Measurements from ENCODE around the gene MORC3.
"Not testable (repeated sequence)": the region's sequence is repeated elsewhere in the genome, so short reads cannot be mapped to it uniquely, and the experiment has no call there.

Gene MORC3, protein sequence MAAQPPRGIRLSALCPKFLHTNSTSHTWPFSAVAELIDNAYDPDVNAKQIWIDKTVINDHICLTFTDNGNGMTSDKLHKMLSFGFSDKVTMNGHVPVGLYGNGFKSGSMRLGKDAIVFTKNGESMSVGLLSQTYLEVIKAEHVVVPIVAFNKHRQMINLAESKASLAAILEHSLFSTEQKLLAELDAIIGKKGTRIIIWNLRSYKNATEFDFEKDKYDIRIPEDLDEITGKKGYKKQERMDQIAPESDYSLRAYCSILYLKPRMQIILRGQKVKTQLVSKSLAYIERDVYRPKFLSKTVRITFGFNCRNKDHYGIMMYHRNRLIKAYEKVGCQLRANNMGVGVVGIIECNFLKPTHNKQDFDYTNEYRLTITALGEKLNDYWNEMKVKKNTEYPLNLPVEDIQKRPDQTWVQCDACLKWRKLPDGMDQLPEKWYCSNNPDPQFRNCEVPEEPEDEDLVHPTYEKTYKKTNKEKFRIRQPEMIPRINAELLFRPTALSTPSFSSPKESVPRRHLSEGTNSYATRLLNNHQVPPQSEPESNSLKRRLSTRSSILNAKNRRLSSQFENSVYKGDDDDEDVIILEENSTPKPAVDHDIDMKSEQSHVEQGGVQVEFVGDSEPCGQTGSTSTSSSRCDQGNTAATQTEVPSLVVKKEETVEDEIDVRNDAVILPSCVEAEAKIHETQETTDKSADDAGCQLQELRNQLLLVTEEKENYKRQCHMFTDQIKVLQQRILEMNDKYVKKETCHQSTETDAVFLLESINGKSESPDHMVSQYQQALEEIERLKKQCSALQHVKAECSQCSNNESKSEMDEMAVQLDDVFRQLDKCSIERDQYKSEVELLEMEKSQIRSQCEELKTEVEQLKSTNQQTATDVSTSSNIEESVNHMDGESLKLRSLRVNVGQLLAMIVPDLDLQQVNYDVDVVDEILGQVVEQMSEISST

DNA sequence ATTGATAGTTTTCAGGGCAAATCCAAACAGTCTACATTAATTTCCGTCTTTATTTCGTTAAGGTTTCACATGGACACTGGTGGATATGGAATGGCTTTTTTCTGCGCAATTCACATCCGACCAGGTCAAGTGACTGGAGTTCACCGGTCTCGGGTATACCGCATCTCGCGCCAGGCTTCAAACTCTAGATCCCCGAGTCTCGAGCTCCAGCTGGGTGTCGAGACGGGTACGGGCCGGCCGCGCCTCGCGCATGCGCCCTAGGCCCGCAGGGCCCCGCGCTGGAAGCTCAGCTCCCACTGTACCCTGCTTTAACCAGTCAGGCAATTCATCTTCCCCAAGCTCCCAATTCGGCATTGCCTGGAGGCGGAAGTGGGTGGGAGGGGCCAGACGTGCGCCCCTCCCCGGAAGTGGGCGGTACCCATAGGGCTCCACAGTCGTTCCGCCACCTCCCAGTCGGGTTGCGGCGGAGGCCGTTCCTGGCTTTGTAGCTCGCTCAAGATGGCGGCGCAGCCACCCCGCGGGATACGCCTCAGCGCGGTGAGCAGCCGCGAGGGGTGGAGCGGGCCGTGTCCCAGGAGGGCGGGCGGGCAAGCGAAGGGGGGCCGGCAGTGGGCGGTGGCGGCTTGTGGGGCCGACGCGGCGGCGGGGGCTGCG, at the start of gene MORC3:
Gene MORC3 (plus strand): TSS at position 431 of the 654 bp plus-strand sequence. CDS start 68 bp downstream, at position 499.
- Histone ChIP-seq H3K36me3 (ENCODE audit: control insufficient read depth, insufficient read depth, low read length) (peaks cover 10% of the 10 kb centered on the region; the same call in 1 of the 2 replicates), H3K4me1 (ENCODE audit: control insufficient read depth, insufficient read depth, low read length) (peaks cover 7% of the 10 kb centered on the region), H3K9ac (ENCODE audit: low read depth, low read length) (peak within 1 kb of the TSS; percentile 66), H3K9me3 (ENCODE audit: control insufficient read depth, insufficient read depth, low read length) (no peaks in the 10 kb centered on the region), H3K27ac (ENCODE audit: low read depth, low read length) (peak within 1 kb of the TSS; percentile 96), H3K27me3 (ENCODE audit: control insufficient read depth, insufficient read depth, low read length) (no peaks in the 10 kb centered on the region), H3K4me3 (ENCODE audit: low read depth, low read length) (peak within 1 kb of the TSS; percentile 95)

DNA sequence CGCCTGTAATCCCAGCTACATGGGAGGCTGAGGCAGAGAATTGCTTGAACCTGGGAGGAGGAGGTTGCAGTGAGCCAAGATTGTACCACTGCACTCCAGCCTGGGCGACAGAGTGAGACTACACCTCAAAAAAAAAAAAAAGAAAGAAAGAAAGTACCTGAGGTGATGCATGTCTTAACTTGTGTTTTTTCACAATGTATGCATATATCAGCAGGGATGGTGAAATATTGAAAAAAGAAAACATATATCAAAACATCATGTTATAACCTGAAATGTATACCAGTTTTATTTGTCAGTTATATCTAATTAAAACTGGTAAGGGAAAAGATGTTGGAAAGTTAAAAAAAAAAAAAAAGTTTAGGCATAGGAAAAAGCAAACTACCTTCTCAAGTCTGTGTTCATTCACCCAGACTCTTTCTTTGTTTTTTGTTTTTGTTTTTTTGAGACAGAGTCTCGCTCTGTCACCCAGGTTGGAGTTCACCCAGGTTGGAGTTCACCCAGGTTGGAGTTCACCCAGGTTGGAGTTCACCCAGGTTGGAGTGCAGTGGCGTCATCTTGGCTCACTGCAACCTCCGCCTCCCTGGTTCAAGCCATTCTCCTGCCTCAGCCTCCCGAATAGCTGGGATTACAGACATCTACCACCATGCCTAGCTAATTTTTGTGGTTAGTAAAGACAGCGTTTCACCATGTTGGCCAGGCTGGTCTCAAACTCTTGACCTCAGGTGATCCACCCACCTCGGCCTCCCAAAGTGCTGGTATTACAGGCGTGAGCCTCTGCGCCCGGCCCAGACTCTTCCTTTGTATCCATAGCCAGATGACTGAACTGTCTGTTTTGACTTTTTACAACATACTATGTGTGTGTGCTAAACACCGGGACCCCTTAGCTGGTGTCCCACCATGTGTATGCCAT, 49.0 kb upstream of the MORC3 start:
- H3K9ac ChIP-seq (ENCODE audit: low read depth, low read length); H3K4me3 ChIP-seq (ENCODE audit: low read depth, low read length); H3K27ac ChIP-seq (ENCODE audit: low read depth, low read length); H3K4me1 ChIP-seq (ENCODE audit: control insufficient read depth, insufficient read depth, low read length); H3K27me3 ChIP-seq (ENCODE audit: control insufficient read depth, insufficient read depth, low read length); H3K36me3 ChIP-seq (ENCODE audit: control insufficient read depth, insufficient read depth, low read length); H3K9me3 ChIP-seq (ENCODE audit: control insufficient read depth, insufficient read depth, low read length): not testable (repeated sequence)

DNA sequence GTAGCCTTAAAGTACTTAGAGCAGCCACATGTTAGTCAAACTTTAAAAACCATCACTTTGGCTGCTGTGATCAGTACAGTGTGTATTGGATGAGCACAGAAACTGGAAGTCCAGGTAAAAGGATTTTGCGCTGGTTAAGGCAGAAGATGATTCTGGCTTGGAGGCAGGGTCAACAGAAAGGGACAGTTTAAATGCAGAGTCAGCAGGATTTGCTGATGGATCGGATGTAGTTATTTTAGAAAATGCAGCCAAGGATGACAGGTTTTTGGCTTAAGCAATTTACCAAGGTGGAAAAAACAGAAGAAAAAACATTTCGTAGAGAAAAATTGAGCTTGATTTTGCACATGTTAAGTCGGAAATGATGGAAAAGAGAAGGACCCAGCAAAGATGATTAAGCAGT, 45.9 kb upstream of the MORC3 start:
- no peak overlapping the region for H3K27ac ChIP-seq (ENCODE audit: low read depth, low read length)
- no peak overlapping the region for H3K9ac ChIP-seq (ENCODE audit: low read depth, low read length)
- no peaks in the 10 kb centered on the region for H3K27me3 ChIP-seq (ENCODE audit: control insufficient read depth, insufficient read depth, low read length)
- no peaks in the 10 kb centered on the region for H3K4me1 ChIP-seq (ENCODE audit: control insufficient read depth, insufficient read depth, low read length)
- no peaks in the 10 kb centered on the region for H3K36me3 ChIP-seq (ENCODE audit: control insufficient read depth, insufficient read depth, low read length)
- no peaks in the 10 kb centered on the region for H3K9me3 ChIP-seq (ENCODE audit: control insufficient read depth, insufficient read depth, low read length)
- H3K4me3 ChIP-seq (ENCODE audit: low read depth, low read length) = no peak overlapping the region

DNA sequence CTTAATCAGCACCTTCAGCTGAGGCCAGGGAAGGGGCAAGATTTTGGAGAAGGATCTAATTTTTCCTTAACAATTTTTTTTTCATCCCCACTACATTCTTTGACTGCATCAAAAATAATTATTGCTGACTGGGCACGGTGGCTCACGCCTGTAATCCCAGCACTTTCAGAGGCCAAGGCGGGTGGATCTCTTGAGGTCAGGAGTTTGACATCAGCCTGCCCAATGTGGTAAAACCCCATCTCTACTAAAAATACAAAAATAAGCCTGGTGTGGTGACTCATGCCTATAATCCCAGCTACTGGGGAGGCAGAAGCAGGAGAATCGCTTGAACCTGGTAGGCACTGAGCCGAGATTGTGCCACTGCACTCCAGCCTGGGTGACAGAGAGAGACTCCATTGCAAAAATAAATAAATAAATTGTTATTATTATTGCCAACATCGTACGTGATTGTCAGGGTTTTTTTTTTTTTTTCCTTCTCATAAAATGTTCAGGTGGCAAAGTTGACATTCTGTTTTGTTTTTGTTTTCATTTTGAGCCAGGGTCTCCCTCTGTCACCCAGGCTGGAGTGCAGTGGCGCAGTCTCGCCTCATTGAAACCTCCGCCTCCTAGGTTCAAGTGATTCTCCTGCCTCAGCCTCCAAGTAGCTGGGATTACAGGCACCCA, 37.3 kb upstream of the MORC3 start:
- no peak overlapping the region for H3K27ac ChIP-seq (ENCODE audit: low read depth, low read length)
- no peaks in the 10 kb centered on the region for H3K9me3 ChIP-seq (ENCODE audit: control insufficient read depth, insufficient read depth, low read length)
- H3K9ac ChIP-seq (ENCODE audit: low read depth, low read length) = no peak overlapping the region
- no peaks in the 10 kb centered on the region for H3K27me3 ChIP-seq (ENCODE audit: control insufficient read depth, insufficient read depth, low read length)
- no peaks in the 10 kb centered on the region; the same call in 1 of the 2 replicates for H3K36me3 ChIP-seq (ENCODE audit: control insufficient read depth, insufficient read depth, low read length)
- H3K4me3 ChIP-seq (ENCODE audit: low read depth, low read length) = no peak overlapping the region
- no peaks in the 10 kb centered on the region for H3K4me1 ChIP-seq (ENCODE audit: control insufficient read depth, insufficient read depth, low read length)

DNA sequence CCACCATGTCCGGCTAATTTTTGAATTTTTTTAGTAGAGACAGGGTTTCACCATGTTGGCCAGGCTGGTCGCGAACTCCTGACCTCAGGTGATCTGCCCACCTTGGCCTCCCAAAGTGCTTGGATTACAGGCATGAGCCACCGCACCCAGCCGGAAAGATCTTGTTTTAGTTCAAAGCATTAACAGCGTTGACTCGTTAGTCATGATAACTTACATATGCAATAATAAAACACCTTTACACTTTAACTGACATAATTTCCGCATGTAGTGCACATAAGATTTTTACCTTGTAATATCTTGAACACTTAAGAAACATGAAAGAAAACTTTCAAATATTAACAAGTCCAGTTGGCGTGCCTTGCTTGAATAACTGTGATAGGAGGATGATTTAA, 36.8 kb upstream of the MORC3 start:
- not testable (repeated sequence) for H3K36me3 ChIP-seq (ENCODE audit: control insufficient read depth, insufficient read depth, low read length); H3K27ac ChIP-seq (ENCODE audit: low read depth, low read length); H3K4me3 ChIP-seq (ENCODE audit: low read depth, low read length); H3K27me3 ChIP-seq (ENCODE audit: control insufficient read depth, insufficient read depth, low read length); H3K9ac ChIP-seq (ENCODE audit: low read depth, low read length); H3K4me1 ChIP-seq (ENCODE audit: control insufficient read depth, insufficient read depth, low read length); H3K9me3 ChIP-seq (ENCODE audit: control insufficient read depth, insufficient read depth, low read length)

DNA sequence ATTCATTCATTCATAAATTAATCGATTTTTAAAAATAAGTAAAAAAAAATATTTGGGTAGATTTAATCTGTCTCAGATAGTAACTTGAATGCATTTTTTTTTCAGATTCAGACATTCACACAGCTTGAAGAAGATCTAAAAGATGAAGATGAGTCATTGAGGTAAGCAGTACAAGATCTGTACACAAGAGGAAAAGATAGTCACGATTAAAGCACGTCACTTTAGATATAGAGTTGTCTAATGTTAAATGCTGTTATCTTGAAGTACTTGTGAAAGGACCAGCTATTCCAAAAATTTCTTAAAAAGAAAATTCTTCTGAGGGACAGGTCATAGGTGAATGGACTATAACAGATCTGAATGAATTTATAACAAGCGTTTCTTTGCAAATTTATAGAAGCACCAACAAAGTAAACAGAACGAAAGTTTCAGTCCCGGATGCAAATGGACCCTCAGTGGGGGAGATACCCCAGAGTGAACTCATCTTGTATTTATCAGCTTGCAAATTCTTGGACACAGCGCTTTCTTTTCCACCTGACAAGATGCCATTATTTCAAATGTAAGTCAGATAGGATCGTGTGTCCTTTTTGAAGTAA, 31.2 kb upstream of the MORC3 start:
- H3K4me3 ChIP-seq (ENCODE audit: low read depth, low read length) = no peak overlapping the region
- H3K9me3 ChIP-seq (ENCODE audit: control insufficient read depth, insufficient read depth, low read length) = no peaks in the 10 kb centered on the region
- H3K36me3 ChIP-seq (ENCODE audit: control insufficient read depth, insufficient read depth, low read length) = peaks cover 7% of the 10 kb centered on the region; the same call in 1 of the 2 replicates
- H3K27ac ChIP-seq (ENCODE audit: low read depth, low read length) = no peak overlapping the region
- peaks cover 10% of the 10 kb centered on the region; the same call in 1 of the 2 replicates for H3K4me1 ChIP-seq (ENCODE audit: control insufficient read depth, insufficient read depth, low read length)
- no peaks in the 10 kb centered on the region for H3K27me3 ChIP-seq (ENCODE audit: control insufficient read depth, insufficient read depth, low read length)
- no peak overlapping the region for H3K9ac ChIP-seq (ENCODE audit: low read depth, low read length)

DNA sequence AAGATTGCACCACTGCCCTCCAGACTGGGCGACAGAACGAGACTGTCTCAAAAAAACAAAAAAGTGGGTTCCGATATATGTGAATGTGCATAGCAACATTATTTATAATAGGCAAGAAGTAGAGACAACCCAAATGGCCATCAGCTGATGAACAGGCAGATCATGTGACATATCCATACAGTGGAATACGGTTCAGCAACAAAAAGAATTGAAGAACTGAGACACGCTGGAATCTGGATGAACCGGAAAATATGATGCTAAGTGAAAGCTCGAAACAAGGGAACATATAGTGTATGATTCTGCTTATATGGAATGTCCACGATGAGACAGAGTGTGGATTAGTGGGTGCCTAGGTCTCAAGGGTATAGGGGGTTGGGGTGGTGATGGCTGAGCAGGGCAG, 28.5 kb upstream of the MORC3 start:
- peaks cover 7% of the 10 kb centered on the region; the same call in 1 of the 2 replicates for H3K36me3 ChIP-seq (ENCODE audit: control insufficient read depth, insufficient read depth, low read length)
- H3K27ac ChIP-seq (ENCODE audit: low read depth, low read length) = no peak overlapping the region
- no peak overlapping the region for H3K9ac ChIP-seq (ENCODE audit: low read depth, low read length)
- no peak overlapping the region for H3K4me3 ChIP-seq (ENCODE audit: low read depth, low read length)
- no peaks in the 10 kb centered on the region for H3K27me3 ChIP-seq (ENCODE audit: control insufficient read depth, insufficient read depth, low read length)
- peaks cover 10% of the 10 kb centered on the region; the same call in 1 of the 2 replicates for H3K4me1 ChIP-seq (ENCODE audit: control insufficient read depth, insufficient read depth, low read length)
- H3K9me3 ChIP-seq (ENCODE audit: control insufficient read depth, insufficient read depth, low read length) = no peaks in the 10 kb centered on the region

DNA sequence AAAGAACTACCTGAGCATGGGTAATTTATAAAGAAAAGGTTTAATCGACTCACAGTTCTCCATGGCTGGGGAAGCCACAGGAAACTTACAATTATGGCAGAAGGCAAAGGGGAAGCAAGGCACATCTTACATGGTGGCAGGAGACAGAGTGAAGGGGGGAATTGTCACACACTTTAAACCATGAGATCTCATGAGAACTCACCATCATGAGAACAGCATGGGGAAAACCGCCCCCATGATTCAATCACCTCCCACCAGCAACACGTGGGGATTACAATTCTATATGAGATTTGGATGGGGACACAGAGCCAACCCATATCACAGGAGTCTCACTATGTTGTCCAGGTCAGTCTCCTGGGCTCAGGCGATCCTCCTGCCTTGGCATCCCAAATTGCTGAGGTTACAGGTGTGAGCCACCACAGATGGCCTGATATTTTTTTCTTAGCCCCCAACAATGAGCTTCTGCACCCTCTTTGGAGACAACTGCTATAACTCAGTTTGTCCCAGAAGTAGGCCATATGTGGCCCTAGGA, 22.5 kb upstream of the MORC3 start:
- Histone ChIP-seq H3K36me3 (ENCODE audit: control insufficient read depth, insufficient read depth, low read length) (peaks cover 4% of the 10 kb centered on the region; the same call in 1 of the 2 replicates), H3K27me3 (ENCODE audit: control insufficient read depth, insufficient read depth, low read length) (no peaks in the 10 kb centered on the region), H3K9me3 (ENCODE audit: control insufficient read depth, insufficient read depth, low read length) (no peaks in the 10 kb centered on the region), H3K9ac (ENCODE audit: low read depth, low read length) (no peak overlapping the region), H3K4me1 (ENCODE audit: control insufficient read depth, insufficient read depth, low read length) (no peaks in the 10 kb centered on the region), H3K4me3 (ENCODE audit: low read depth, low read length) (no peak overlapping the region), H3K27ac (ENCODE audit: low read depth, low read length) (no peak overlapping the region)

DNA sequence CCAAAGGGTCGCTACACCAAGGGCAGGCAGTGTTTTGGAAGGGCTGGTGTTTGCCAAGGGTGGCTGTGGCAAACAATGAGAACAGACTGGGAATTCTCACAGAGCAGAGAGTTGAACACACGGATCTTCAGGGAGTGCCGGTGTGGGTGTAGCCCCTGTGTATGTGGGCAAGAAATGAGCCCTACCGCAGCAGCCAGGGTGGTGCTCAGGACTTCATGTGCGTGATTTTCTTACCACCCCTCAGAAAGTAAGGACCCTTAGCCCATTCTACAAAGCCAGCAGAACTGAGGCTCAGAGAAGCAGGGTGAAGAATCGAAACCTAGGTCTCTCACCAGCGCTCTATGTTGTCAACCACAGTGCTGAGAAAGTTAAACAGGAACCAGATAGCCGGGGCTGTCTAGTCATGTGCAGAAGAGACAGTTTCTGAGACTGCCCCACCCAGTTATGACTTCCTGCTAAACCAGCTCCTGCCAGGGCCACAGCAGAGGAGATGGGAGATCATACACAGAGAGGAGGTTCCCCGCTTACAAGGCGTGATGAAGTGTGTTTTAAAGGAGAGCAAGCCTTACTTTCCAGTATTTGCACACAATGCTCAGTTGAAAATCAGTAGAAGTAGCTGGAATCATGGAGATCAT, 21.9 kb upstream of the MORC3 start:
- H3K36me3 ChIP-seq (ENCODE audit: control insufficient read depth, insufficient read depth, low read length) = peaks cover 4% of the 10 kb centered on the region; the same call in 1 of the 2 replicates
- no peak overlapping the region for H3K4me3 ChIP-seq (ENCODE audit: low read depth, low read length)

More for the DNA sequence above, 21.9 kb upstream of the MORC3 start:
- H3K9me3 ChIP-seq (ENCODE audit: control insufficient read depth, insufficient read depth, low read length) = no peaks in the 10 kb centered on the region
- H3K27me3 ChIP-seq (ENCODE audit: control insufficient read depth, insufficient read depth, low read length) = no peaks in the 10 kb centered on the region
- no peaks in the 10 kb centered on the region for H3K4me1 ChIP-seq (ENCODE audit: control insufficient read depth, insufficient read depth, low read length)
- H3K9ac ChIP-seq (ENCODE audit: low read depth, low read length) = no peak overlapping the region
- H3K27ac ChIP-seq (ENCODE audit: low read depth, low read length) = no peak overlapping the region
